Measurements from ENCODE around the gene ZRANB1. TPM values are rescaled to one million over a fixed set of nuclear protein-coding genes. Genes with fewer than 3 reads are reported as not detected.

Gene ZRANB1
- total and polyA plus RNA-seq, 2 experiments from 2014 or later: 6.6 to 21.9 TPM

DNA sequence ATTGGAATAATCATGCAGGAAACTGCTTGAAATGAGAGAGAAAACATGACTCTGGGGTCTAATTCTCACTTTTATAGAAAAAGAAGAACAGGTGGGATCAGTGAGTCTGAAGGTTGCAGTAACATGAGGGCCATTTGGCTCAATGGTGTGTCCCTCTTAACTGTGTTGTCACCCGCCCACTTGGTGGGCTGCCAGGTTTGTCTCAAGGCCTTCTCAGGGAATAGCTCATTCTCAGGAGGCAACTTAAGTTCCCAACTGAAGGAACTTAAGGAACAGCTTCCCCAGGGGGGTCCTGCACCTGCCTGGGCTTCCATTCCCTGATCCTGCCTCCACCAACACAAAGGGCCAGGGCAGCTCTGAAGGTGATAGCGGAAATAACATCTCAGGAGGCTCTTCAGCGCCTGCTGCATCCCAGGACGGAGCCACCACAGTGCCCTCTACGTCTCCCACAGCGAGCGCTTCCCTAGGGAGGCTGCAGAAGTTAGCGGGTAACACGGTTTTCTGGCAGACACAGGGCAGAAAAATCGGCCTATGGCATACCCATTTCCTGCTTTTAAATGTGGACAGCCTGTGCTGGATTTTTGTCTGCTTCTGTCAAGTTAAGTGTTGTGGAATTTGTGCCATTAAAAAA lies 88.8 kb downstream of the ZRANB1 start:
- Histone ChIP-seq H3K4me3 (no peak overlapping the region), H3K36me3 (ENCODE audit: low read depth) (no peaks in the 10 kb centered on the region), H3K9me2 (ENCODE audit: insufficient read depth) (no peaks in the 10 kb centered on the region), H3K9ac (no peak overlapping the region), H3K27ac (no peak overlapping the region), H3F3A (ENCODE audit: insufficient read depth) (peaks cover 34% of the 10 kb centered on the region), H3K4me2 (ENCODE audit: unreplicated experiment) (no peak overlapping the region), H4K20me1 (ENCODE audit: insufficient read depth) (peaks cover 9% of the 10 kb centered on the region; the same call in 1 of the 2 replicates), H3K9me3 (ENCODE audit: low read depth) (no peaks in the 10 kb centered on the region), H2AFZ (no peak overlapping the region), H3K4me1 (ENCODE audit: insufficient read depth) (peaks cover 26% of the 10 kb centered on the region), H3K79me2 (ENCODE audit: insufficient read depth) (peaks cover 86% of the 10 kb centered on the region), H3K27me3 (replicated peaks; ENCODE audit: insufficient read depth) (no peaks in the 10 kb centered on the region)
- in situ Hi-C loops (cut with MboI): loop anchor here (25.0 kb wide), 1 partner anchor 682 kb away; the partner anchor contains the start of gene EDRF1
- whole genome bisulfite sequencing, 2 experiments (ENCODE audit: low coverage in 1 of 2, low lambda C conversion rate in 2 of 2, missing lambda C conversion rate in 2 of 2): 89 to 90% methylated on average over 10 of the region's 10 CpGs
- DNase-seq: no peak
- TF ChIP-seq EZH2 (IDR thresholded peaks at IDR 0.05; ENCODE audit: insufficient read depth, poor library complexity, severe bottlenecking): no peak
- TF ChIP-seq EZH2phosphoT487 (IDR thresholded peaks at IDR 0.05; ENCODE audit: insufficient read depth, low read depth): no peak

DNA sequence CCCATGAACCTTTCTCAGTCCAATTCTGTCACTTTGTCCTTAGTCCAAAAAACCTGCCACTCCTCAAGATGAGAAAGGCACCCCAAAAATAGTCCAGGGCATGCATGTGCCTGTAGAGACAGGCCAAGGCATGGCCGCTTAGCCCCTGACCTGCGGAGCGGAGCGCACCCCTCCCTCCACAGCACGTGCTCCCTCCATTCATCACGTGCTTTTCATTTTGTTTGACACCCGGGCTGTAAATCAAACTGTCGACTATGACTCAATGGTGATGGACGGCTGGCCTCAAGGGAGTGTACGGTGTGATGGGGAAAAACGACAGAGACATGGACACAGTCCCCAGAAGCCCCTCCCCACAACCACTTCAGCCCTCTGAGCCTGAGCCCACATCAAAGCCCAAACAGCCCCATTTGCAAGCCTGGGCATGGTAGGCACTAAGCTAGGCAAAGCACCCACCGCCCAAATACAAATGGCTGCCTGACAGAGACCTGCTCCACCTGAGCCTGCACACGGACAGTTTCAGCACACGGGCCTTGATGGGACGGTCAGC lies 90.6 kb downstream of the ZRANB1 start:
- in situ Hi-C loops (cut with MboI): loop anchor here (25.0 kb wide), 1 partner anchor 680 kb away; the partner anchor contains the start of gene EDRF1
- Histone ChIP-seq H3K79me2 (ENCODE audit: insufficient read depth) (peaks cover 94% of the 10 kb centered on the region), H4K20me1 (ENCODE audit: insufficient read depth) (peaks cover 9% of the 10 kb centered on the region; the same call in 1 of the 2 replicates), H3K9me2 (ENCODE audit: insufficient read depth) (no peaks in the 10 kb centered on the region), H3F3A (ENCODE audit: insufficient read depth) (peaks cover 41% of the 10 kb centered on the region), H3K9ac (no peak overlapping the region), H3K4me1 (ENCODE audit: insufficient read depth) (peaks cover 40% of the 10 kb centered on the region), H3K4me2 (ENCODE audit: unreplicated experiment) (no peak overlapping the region), H3K27ac (no peak overlapping the region), H3K27me3 (replicated peaks; ENCODE audit: insufficient read depth) (no peaks in the 10 kb centered on the region), H3K9me3 (ENCODE audit: low read depth) (no peaks in the 10 kb centered on the region), H3K4me3 (no peak overlapping the region), H2AFZ (no peak overlapping the region), H3K36me3 (ENCODE audit: low read depth) (no peaks in the 10 kb centered on the region)
- 90 to 91% methylated on average over 15 of the region's 15 CpGs for WGBS, 2 experiments (ENCODE audit: low coverage in 1 of 2, low lambda C conversion rate in 2 of 2, missing lambda C conversion rate in 2 of 2)
- TF ChIP-seq EZH2 (IDR thresholded peaks at IDR 0.05; ENCODE audit: insufficient read depth, poor library complexity, severe bottlenecking) (no peak), EZH2phosphoT487 (IDR thresholded peaks at IDR 0.05; ENCODE audit: insufficient read depth, low read depth) (no peak)
- DNase-seq: no peak

DNA sequence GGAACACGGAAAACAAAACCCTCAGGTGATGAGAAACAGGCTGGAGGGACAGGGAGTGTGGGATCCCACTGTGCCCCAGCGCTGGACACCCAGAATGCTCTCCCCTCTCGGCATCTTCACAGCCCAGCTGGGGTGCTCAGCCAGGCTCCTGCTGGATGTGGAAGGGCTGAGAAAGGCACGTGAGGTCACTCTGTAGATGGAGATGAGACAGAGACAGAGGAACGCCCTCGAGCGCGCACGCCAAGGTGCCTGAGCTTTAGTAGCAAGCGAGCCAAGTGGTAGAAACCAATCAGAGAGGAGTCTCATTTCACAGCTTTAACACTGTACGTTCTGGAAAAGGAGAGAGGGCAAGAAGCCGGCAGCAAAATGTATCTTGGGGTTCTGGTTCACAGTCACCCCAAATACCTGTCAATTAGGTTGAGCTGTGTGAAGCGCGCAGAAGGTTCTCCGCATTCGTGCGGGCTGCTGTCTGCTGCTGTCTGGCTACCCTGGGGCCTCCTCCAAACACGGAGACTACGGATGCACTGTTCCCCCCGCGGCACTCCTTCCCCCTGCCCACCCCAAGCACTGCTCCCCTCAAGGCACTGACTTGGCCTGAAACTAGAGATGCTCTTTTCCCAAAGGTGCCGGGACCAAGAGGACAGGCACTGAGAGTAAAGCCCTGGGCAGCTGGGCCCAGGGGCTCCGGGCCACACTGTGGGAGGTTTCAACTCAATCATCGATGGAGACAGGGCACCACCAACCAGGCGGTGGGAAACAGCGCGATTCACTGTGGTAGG lies 91.4 kb downstream of the ZRANB1 start:
- Histone ChIP-seq H3F3A (ENCODE audit: insufficient read depth) (peaks cover 34% of the 10 kb centered on the region), H3K36me3 (ENCODE audit: low read depth) (no peaks in the 10 kb centered on the region), H3K4me1 (ENCODE audit: insufficient read depth) (peaks cover 38% of the 10 kb centered on the region), H3K4me2 (ENCODE audit: unreplicated experiment) (no peak overlapping the region), H3K9me3 (ENCODE audit: low read depth) (no peaks in the 10 kb centered on the region), H3K9ac (no peak overlapping the region), H3K79me2 (ENCODE audit: insufficient read depth) (peaks cover 94% of the 10 kb centered on the region), H3K4me3 (no peak overlapping the region), H2AFZ (no peak overlapping the region), H4K20me1 (ENCODE audit: insufficient read depth) (peaks cover 5% of the 10 kb centered on the region; the same call in 1 of the 2 replicates), H3K27ac (no peak overlapping the region), H3K9me2 (ENCODE audit: insufficient read depth) (no peaks in the 10 kb centered on the region), H3K27me3 (replicated peaks; ENCODE audit: insufficient read depth) (no peaks in the 10 kb centered on the region)
- in situ Hi-C loops (cut with MboI): loop anchor here (25.0 kb wide), 1 partner anchor 679 kb away; the partner anchor contains the start of gene EDRF1
- no peak for TF ChIP-seq EZH2phosphoT487 (IDR thresholded peaks at IDR 0.05; ENCODE audit: insufficient read depth, low read depth)
- TF ChIP-seq EZH2 (IDR thresholded peaks at IDR 0.05; ENCODE audit: insufficient read depth, poor library complexity, severe bottlenecking): no peak
- no peak for DNase-seq
- WGBS, 2 experiments (ENCODE audit: low coverage in 1 of 2, low lambda C conversion rate in 2 of 2, missing lambda C conversion rate in 2 of 2): 85% methylated on average over 26 to 27 of the region's 27 CpGs

DNA sequence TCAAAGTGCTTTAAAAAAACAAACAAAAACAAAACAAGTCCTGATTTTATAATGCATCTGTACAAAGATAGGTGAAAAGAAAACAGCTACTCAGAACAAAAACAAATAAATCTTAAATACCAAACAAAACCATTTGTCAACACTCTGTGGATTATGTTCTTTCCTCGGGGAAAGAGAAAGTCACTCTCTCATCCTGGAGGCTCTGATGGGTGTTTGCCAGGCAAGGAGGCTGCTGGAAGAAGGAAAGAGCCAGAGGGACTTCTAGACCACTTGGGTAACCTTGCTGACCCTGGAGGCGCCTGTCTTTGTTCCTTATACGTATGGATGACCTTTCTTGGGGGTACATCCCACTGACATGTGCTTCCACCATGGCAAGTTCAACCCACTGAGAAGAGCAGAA lies 92.8 kb downstream of the ZRANB1 start:
- Histone ChIP-seq H3K4me1 (ENCODE audit: insufficient read depth) (peaks cover 29% of the 10 kb centered on the region), H3K4me3 (peak overlapping the region; percentile 20), H3K4me2 (ENCODE audit: unreplicated experiment) (peak overlapping the region; percentile 46), H3K9me2 (ENCODE audit: insufficient read depth) (no peaks in the 10 kb centered on the region), H3K79me2 (ENCODE audit: insufficient read depth) (peaks cover 96% of the 10 kb centered on the region), H3K9ac (peak overlapping the region; percentile 52; the same call in 1 of the 2 replicates), H4K20me1 (ENCODE audit: insufficient read depth) (no peaks in the 10 kb centered on the region), H3K9me3 (ENCODE audit: low read depth) (no peaks in the 10 kb centered on the region), H3F3A (ENCODE audit: insufficient read depth) (peaks cover 26% of the 10 kb centered on the region; the same call in 1 of the 2 replicates), H2AFZ (no peak overlapping the region), H3K36me3 (ENCODE audit: low read depth) (no peaks in the 10 kb centered on the region), H3K27ac (peak overlapping the region; percentile 71), H3K27me3 (replicated peaks; ENCODE audit: insufficient read depth) (no peaks in the 10 kb centered on the region)
- DNase-seq: peak; percentile 49
- TF ChIP-seq EZH2phosphoT487 (IDR thresholded peaks at IDR 0.05; ENCODE audit: insufficient read depth, low read depth): no peak
- TF ChIP-seq EZH2 (IDR thresholded peaks at IDR 0.05; ENCODE audit: insufficient read depth, poor library complexity, severe bottlenecking): no peak
- in situ Hi-C loops (cut with MboI): loop anchor here (25.0 kb wide), 1 partner anchor 678 kb away; the partner anchor contains the start of gene EDRF1
- WGBS, 2 experiments (ENCODE audit: low coverage in 1 of 2, low lambda C conversion rate in 2 of 2, missing lambda C conversion rate in 2 of 2): 65 to 70% methylated on average over 3 of the region's 3 CpGs

Measured in GM23248 (cell line).